GM21526 (cell line): ENCODE results near the gene ADAMTS2.

Experiments used
- ATAC-seq: cut with Tn5 transposase; IDR thresholded peaks from one replicate; pipeline ENCODE4 v1.9.1; 2021; ENCODE audit warnings: moderate library complexity; ENCODE audit not compliant: unreplicated experiment, low FRiP score

Gene ADAMTS2

DNA sequence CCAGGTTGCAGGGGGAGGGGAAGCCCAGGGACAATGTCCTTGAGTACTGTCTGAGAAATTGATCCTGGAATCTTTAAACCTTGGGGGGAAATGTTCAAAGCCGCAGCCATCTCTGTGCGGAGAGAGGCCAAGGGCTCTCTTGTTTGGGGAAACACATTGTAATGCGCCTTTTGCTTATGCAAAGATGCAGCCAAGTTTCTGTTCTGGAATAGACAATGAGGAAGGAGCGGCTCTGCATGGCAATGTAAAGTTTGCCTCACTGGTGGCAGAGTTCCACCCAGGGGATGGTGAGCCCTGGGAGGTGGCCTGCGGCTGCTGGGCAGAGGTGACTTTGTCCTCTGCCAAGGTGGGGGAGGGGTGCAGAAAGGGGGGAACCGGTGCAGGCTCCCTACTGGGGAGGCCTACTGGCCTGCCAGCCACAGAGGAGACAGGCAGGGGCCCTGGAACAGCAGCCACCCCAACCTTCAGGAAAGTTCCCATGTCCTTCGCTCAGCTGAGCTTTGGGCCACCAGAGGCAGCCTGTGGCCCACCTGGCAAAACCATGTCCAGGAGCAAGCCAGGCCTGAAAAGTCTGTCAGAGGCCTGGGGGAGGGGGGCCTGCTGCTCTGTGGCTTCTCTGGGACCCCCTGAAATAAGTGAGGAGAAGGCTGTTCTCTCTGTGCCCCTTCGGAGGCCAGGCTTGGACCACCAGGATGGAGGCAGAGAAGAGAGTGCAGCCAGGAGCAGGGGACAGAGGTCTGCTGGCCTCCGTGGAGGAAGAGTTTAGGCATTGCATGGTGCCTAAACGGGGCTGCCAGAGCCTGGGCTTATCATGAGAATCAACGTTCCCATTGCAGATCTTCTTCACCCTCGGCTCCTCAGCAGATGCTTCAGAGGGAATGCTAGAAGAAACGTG is 157.3 kb downstream of the ADAMTS2 start:
- no peak for ATAC-seq

DNA sequence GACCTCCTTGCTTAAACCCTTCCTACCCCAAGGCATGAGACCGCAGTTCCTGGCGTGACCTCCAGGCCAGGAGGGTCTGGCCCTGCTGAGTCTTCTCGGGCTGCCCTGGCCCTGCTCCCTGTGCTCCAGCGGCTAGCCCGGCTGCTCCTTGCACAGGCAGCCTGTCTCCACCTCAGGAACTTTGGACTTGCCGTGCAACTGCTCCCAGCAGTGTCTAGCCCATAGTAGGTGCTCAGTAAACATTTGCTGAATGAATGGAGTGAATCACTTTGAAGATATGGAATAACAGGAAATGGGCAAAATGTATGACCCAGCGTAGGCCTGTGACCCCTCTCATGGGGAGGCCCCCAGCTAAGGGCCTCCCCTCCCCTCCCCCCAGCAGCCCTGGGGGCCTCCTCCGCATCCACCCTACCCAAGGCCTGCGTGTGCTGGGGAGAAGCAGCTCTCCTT is 158.0 kb downstream of the ADAMTS2 start:
- ATAC-seq = no peak

DNA sequence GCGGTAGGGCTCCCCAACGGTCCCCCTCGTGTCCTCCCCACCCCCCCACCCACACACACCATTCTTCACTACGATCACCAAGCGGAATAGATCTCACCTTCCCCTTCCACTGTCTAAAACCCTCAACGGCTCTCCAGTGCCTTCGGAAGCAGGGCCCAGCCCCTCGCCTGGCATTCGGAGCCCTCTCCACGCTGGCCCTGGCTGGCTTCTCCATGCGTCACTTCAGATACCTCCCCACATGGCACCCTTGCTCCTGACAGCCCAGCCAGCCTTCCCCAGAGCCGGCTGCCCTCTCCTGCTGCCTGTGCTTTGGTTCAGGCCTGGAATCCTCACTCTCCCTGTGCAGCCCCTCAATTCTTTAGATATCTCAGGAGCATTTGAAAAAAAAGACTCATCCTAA is 158.5 kb downstream of the ADAMTS2 start:
- ATAC-seq = no peak

DNA sequence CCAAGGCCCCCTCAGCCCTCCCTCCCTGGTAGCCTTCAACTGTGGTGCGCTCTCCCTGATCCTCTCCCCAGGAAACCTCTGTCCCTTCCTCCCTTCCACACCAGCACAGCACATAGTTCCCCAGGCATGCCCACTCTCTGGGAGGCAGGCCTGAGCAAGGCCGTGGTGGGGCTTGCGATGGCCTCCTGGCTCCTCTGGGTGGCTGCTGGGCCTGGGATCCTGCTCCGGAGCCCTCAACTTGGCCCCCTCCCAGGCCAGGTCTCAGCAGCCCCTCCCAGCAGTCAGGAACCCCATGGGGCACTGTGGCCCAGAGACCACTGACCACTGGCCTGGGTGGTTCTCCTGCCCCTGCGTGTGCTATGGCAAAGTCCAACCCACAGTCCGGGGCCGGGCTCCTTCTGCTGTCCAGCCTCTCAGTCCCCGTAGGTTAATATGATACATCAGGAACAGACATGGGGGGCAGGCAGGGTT is 159.3 kb downstream of the ADAMTS2 start:
- ATAC-seq = no peak

DNA sequence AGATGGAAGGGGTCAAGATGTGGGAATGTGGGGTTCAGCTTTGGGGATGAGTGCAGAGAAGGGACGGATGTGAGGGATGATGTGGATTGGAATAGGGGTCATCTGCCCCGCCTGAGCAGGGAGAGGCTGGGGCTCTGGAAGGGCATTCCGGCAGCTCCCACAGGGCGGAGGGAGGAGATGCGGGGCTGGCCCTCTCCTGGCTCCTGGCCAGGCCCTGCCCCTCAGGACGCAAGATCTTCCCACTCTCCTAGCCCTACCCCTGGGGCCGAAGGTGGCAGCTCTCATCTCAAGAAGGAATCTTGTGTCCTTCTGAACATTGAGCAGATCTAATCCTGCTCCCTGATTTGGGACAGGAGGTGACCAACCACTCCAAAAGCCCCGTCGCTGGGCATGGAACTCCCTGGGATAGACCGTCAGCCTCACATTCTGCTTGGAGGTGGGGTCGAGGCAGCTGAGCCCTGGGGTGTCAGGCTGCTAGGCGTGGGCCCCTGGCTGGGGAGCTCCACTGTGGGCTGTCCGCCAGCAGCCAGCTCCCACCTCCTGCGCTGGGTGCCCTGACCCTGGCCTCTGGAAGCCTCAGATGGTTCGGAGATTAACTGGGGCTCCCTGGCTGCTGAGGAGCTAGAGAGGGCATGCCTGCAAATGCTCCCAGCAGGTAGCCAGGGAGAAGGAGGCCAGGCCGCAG is 159.9 kb downstream of the ADAMTS2 start:
- no peak for ATAC-seq

DNA sequence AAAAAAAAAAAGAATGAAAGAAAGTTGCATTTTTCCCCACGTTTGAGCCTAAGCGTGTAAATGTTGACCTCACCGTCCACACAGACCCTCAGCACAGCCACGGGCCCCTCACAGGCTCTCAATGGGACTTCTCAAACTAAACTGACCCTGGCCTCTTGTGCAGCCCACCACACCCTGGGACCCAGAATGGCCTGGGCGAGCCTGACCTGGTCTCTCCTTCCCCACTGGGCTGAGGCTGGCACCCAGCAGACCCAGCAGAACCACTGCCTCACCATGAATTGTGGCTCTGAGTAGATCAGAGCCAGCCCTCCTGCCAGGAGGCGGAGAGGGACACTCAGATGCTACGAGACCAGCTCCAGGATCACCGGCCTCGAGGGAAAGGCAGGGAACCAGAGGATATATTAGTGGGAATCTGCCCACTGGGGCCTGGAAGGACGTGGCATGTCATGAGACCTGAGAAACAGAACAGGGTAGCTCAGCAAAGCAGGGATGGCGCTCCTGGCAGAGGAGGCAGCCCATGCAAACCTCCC is 160.7 kb downstream of the ADAMTS2 start:
- ATAC-seq = no peak

DNA sequence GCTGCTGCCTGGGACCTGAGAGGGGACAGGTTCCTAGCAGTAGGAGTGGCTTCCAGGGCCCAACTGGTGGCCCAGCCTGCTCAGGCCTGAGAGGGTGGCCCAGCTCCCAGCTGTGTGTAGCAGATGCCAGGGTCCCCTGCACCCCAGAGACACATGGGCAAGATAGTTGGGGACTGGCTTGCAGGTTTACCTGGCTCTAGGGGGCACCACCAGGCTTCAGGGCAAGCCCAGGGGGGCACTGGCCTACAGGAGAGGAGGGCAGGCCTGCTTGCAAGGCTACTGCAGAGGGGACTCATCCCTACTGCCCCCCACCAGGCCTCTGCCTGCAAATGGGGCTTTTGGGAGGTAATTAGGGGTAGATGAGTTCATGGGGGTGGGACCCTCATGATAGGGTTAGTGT is 161.8 kb downstream of the ADAMTS2 start:
- ATAC-seq = no peak

DNA sequence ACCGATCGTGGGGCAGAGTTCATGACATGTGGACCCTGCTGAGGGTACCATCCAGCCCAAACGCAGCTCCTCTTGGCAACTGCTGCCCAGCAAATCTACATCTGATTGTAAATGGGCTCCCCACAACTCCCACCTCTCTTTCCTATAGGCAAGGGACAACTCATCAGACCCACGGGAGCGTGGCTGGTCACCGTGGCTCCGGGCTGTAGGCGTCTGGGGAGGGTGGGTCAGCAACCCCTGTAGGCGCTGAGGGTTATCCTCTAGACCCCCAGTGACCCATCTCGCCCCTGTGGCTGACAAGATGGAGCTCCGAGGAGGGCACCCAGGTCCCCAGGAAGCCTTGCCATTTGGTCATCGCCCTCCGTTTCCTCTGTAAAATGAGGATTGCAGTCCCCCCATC is 162.7 kb downstream of the ADAMTS2 start:
- no peak for ATAC-seq

DNA sequence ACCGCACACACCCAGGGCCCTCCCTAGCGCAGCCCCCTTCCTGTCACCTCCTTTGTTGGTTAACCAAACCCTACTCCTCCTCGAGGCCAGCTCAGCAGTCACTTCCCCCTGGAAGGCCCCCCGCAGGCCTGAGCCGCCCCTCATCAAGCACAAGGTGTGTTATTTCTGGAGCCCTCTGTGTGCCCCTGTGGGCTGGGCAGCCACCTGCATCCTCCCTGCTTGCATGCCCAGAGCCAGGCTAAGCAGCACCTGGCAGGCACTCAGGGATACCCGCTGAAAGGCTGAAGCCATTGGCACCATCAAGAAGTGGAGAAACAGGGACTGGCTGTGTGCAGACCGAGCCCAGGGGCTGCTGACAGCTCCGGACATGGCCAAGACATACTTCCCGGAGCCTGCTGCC is 163.3 kb downstream of the ADAMTS2 start:
- ATAC-seq = no peak

DNA sequence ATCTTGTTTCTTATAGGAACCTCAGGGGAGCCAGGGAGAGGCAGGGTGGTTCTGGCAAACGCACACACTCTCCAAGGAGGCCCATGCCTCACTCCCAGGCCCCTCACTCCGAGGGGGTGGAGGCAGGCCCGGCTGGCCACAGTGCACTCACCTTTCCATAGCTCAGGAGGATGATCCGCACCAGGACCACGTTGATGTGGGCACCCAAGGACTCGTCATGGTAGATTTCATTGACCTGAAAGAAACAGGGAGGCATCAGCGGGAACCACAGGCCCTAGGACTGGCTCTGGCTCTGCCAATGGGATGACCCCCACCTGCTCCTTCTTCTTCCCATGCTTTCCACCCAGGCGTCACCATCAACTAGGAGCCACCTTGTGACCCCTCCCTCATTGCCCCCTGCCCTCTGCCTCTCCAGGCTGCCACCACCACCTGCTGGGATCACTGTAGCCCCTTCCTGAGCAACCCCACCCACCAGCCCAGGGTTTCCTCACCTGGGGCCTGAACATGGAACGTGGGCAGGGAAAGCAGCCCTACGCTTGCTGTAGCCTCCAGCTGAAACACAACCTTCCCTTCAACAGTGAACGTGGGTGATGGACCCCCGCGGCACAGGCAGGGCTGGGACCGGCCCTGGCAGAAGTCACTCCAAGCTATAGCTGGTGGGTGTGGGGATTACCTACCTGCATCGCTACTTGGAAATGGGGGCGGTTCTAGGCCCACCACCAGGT is 164.2 kb downstream of the ADAMTS2 start:
- no peak for ATAC-seq

DNA sequence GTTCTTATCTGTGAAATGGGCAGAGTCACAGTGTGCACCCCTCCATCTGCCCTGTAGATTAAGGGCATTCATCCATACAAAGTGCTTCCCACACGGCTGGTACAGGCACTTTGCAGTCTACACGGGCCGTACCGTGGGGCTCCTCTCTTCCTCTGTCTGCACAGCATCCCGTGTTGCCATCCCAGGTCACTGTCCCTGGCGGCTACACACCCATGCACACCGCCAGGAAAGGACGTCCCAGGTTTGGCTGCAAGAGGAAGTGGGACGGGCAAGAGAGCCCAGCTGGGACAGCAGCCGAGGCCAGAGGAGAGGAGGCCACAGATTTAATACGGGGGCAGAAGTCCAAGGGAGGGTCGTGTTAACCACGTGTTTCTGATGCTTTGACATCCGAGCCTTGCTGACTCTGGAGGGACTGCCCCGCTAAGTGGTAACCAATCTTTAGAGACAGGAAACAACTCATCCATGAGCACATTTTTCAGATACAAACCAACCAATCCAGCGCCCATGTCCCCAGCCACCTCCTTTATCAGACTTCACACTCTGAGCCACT is 165.1 kb downstream of the ADAMTS2 start:
- no peak for ATAC-seq

DNA sequence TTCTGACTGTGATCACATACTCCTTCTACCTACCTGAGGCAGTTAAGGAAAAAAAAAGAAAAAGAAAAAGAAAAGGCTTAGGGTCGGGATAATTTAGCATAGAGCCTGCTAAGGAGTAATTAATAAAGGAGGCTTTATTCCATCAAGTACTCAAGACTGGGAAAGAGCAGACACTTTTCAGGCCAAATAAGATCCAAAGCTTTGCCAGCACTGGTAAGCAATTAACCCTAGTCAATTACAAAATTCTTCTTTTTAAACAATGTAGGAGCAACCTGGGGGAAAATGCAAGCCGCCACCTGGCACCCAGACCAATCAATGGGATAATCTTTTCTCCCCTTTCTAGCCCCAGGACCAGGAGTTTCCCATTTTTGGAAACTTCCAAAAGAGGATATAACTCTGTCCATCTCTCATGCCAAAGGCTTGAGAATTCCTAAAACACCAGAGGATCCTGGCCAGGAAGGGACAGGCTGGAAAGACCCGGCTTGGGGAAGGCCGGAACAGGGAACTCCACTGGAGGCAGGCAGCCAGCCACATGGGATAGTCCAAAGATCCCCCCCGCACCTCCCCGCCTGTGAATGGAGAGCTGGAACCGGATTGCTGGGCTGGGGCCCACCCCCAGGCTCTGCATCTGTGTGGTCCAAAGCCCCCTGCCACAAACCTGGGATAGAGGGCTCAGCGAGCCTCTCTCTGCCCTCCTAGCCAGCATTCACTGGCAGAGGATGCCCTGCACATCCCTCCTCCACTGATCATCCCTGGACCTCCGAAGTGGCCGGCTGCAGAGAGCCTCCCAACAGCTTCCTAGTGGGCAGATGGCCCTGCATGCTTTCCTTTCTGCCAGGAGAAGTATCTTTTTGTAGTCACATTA is 167.3 kb downstream of the ADAMTS2 start:
- no peak for ATAC-seq

DNA sequence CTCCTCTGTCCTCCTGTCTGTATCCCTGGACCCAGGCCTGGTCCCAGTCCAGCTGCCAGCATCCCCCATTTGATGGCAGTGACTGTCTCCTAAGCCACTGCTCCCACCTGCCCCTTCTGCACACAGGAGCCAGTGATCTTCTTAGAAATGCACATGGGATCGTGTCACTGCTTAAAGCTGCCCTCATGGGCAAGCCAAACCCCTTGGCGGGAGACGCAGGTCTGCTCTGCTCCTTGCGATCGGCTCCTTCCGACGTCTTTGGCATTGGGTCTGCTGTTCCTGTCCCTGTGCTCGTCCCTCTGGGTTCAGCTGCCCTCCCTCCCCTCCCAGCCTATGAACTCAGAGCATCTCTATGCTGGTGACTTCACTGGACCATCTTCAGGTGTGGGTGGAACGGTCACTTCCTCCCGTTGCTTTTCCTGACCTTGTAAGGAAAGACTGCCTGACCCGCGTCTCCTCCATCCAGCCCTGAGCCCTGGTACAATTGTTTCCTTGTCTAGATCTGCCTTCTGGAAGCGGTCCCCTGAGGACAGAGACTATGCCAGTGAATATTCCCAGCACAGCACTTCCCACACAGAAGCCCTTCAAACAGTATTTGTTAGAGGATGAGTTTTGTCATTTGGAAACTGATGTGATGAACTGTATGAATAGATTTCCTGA is 168.6 kb downstream of the ADAMTS2 start:
- no peak for ATAC-seq

DNA sequence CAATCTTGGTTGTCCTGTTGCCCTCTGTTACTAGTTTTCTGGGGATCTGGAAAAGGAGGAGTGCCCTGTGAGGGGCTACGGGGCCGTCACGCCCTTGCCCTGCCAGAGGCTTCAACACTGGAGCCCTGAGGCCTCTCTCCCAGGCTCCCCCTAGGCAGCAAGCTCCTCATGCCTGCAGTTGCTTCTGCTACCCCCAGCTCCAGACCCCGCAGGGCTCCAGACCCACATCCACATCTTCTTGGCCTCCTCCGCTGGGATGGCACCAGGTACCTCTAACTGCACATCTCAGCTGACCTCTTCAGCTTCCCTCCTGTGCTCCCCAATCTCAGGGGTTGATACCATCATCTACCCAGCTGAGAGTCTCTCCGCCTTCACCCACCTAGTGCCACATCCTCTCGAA is 169.1 kb downstream of the ADAMTS2 start:
- ATAC-seq = no peak

DNA sequence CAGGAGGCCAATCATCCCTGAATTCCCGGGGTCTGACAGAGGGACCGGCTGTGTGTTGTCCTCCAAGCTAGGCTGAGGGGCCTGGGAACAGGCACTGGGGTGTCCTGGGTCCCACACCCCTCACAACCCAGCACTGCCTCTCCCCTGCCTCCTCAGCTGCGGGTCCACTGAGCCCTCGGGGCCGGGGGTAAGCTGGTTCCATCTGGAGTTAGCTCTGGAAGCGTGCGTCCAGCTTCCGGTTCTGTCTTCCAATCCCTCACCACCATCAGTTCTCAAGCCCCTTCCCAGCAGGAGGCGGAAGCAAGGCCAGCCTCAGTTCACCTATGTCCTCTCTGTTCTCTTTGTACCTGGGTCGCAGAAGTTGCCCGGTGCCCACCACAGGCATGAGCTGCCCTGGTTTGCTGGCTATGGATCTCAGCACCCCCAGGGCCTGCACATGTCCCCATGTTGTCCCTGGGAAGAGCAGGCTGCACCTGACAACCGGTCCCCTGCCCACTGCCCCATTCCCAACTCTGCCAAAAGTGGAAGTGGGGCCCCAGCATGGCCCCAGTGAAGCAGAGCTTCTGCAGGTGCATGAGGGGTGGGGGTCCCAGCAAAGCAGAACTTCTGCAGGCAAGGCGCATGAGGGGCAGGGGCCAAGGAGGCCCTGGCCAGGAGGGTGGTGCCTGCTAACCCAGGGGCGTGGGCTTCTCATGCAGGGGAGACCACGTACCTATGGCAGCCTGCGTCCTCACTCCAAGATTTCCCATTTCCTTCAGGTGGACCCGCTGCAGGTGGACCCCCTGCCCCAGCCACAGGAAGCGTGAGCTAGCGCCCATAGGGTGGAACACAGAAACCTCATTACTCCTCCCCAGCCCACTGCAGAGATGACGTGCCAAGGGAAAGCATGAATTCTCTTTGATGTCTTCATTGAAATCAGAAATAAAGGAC is 173.2 kb downstream of the ADAMTS2 start:
- no peak for ATAC-seq

DNA sequence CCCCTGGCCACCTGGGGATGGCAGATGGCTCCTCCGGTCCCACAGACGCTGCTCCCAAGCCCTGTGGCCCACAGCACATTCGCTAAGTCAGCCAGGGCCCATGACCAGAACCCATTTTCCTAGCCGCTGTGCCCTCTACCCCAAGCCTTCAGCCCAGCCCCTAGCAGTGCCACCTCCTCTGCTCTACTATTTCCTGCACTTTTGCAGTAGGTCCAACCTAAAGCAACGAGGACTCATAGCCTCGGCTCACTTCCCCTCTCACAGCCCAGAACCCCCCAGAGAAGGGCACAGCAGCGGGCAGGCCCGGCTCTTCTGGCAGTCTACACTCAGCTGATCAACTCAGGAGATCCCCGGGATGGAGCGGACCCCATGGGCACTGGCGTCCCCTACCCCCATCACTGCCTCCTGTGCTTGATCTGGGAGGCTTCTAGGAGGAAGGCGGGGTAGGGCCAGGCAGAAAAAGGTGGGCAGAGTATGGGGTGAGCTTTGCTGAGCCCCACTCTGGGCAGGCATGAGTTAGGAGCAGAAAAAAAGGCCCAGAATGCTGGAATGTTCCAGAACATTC is 173.9 kb downstream of the ADAMTS2 start:
- no peak for ATAC-seq

DNA sequence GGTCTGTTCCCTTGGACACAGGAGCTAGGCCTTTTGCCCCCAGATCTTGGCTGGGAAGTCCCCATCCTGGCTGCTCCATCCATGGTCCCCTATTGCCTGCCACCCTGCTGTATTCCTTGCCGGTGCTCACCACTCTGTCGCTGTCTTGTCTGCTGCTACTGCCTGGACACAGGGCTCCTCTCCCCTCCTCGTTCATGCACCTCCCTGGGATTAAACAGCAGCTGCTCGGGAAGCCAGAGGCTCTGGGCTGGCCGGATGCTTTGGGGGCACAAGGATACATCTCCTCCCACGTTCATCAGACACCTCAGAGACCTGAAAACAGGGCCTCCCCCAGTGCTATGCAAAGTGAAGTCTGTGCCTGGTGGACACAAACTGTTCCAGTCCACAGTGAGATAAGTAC is 174.7 kb downstream of the ADAMTS2 start:
- no peak for ATAC-seq

DNA sequence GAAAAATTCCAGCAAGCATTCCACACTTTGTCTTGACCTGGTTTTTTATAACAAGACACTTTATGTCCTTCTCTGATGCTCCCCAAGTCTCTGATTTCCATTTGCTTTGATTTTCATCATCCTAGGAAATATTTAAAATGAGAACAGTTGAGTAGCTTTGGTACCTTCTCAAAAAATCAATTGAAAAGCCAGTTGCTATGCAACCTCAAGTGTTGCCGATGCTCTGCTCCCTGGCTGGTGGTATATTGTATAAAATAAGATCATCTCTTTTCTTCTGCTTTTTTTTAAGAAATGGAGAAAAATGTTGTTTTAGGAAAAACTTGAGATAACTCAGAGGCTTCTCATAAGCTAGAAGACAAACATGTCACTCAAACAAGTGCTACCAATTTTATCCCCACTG is 175.4 kb downstream of the ADAMTS2 start:
- ATAC-seq = no peak
